H9 (cell line): ENCODE results near the gene TNIP2. TPM values are rescaled to one million over a fixed set of nuclear protein-coding genes. Genes with fewer than 3 reads are reported as not detected.

Source experiments
- DNase-seq: peaks from one replicate; pipeline ENCODE4 v3.0.0-alpha.2; 2017
- H2AFZ ChIP-seq: one replicate; pipeline ENCODE4 v1.6.1; 2013; ENCODE audit warnings: mild to moderate bottlenecking, low read length, control low read depth, moderate library complexity
- H2AK5ac ChIP-seq: 2 replicates; pipeline ENCODE4 v1.6.1; 2013; ENCODE audit warnings: low read length, control low read depth, mixed read lengths; ENCODE audit not compliant: insufficient read length
- H2BK120ac ChIP-seq: one replicate; pipeline ENCODE4 v1.6.1; 2013; ENCODE audit warnings: low read depth, mild to moderate bottlenecking, low read length, control low read depth, inconsistent platforms; ENCODE audit not compliant: poor library complexity, severe bottlenecking
- H2BK12ac ChIP-seq: 2 replicates; pipeline ENCODE4 v1.6.1; 2013; ENCODE audit warnings: low read length, control low read depth, mixed read lengths, low read depth; ENCODE audit not compliant: insufficient read length
- H2BK15ac ChIP-seq: 2 replicates; pipeline ENCODE4 v1.6.1; 2013; ENCODE audit warnings: low read depth, low read length, control low read depth
- H2BK20ac ChIP-seq: one replicate; pipeline ENCODE4 v1.6.1; 2013; ENCODE audit warnings: low read depth, mild to moderate bottlenecking, low read length, control low read depth, inconsistent platforms; ENCODE audit not compliant: poor library complexity, severe bottlenecking
- H2BK5ac ChIP-seq: 2 replicates; pipeline ENCODE4 v1.6.1; 2013; ENCODE audit warnings: low read length, control low read depth, mixed read lengths; ENCODE audit not compliant: insufficient read length
- H3K14ac ChIP-seq: 2 replicates; pipeline ENCODE4 v1.6.1; 2013; ENCODE audit warnings: low read length, control low read depth; ENCODE audit not compliant: insufficient read depth
- H3K18ac ChIP-seq: 2 replicates; pipeline ENCODE4 v1.6.1; 2013; ENCODE audit warnings: low read depth, mild to moderate bottlenecking, mixed read lengths, low read length, control low read depth; ENCODE audit not compliant: insufficient read length
- H3K23ac ChIP-seq: 2 replicates; pipeline ENCODE4 v1.6.1; 2013; ENCODE audit warnings: low read length, control low read depth, mixed read lengths, low read depth; ENCODE audit not compliant: insufficient read length
- H3K23me2 ChIP-seq: 2 replicates; pipeline ENCODE4 v1.6.1; 2013; ENCODE audit warnings: low read depth, mild to moderate bottlenecking, mixed read lengths, low read length, control low read depth; ENCODE audit not compliant: insufficient read length, poor library complexity, severe bottlenecking
- H3K27ac ChIP-seq: 2 replicates; pipeline ENCODE4 v1.5.1; 2013; ENCODE audit warnings: low read length, control low read depth, mixed read lengths, low read depth; ENCODE audit not compliant: insufficient read length
- H3K27me3 ChIP-seq: 2 replicates; pipeline ENCODE4 v1.6.1; 2013; ENCODE audit warnings: low read length, control low read depth, inconsistent platforms; ENCODE audit not compliant: insufficient read depth
- H3K4ac ChIP-seq: 2 replicates; pipeline ENCODE4 v1.6.1; 2013; ENCODE audit warnings: low read depth, mild to moderate bottlenecking, control low read depth, inconsistent platforms, low read length, moderate library complexity
- H3K4me1 ChIP-seq: 2 replicates; pipeline ENCODE4 v1.6.1; 2013; ENCODE audit warnings: low read length, control low read depth, inconsistent platforms; ENCODE audit not compliant: insufficient read depth
- H3K4me2 ChIP-seq: 2 replicates; pipeline ENCODE4 v1.6.1; 2013; ENCODE audit warnings: low read length, control low read depth, mixed read lengths; ENCODE audit not compliant: insufficient read length, insufficient read depth
- H3K56ac ChIP-seq: 2 replicates; pipeline ENCODE4 v1.6.1; 2013; ENCODE audit warnings: low read depth, mild to moderate bottlenecking, mixed read lengths, low read length, control low read depth; ENCODE audit not compliant: insufficient read length
- H3K79me1 ChIP-seq: 2 replicates; pipeline ENCODE4 v1.6.1; 2013; ENCODE audit warnings: low read depth, mild to moderate bottlenecking, moderate library complexity, low read length, control low read depth, inconsistent platforms; ENCODE audit not compliant: insufficient read depth, poor library complexity, severe bottlenecking
- H3K79me2 ChIP-seq: 2 replicates; pipeline ENCODE4 v1.6.1; 2013; ENCODE audit warnings: low read length, control low read depth, inconsistent platforms; ENCODE audit not compliant: insufficient read depth
- H3K9ac ChIP-seq: 2 replicates; pipeline ENCODE4 v1.6.1; 2013; ENCODE audit warnings: low read length, control low read depth, mixed read lengths; ENCODE audit not compliant: insufficient read length; ENCODE audit errors: extremely low read depth
- H3K9me3 ChIP-seq: one replicate; pipeline ENCODE4 v1.6.1; 2013; ENCODE audit warnings: low read depth, low read length, inconsistent platforms; ENCODE audit not compliant: control insufficient read depth
- H3T11ph ChIP-seq: one replicate; pipeline ENCODE4 v1.6.1; 2013; ENCODE audit warnings: mild to moderate bottlenecking, low read length, control low read depth, inconsistent platforms
- H4K20me1 ChIP-seq: one replicate; pipeline ENCODE4 v1.6.1; 2013; ENCODE audit not compliant: control insufficient read depth, insufficient read length, insufficient read depth
- H4K5ac ChIP-seq: 2 replicates; pipeline ENCODE4 v1.6.1; 2013; ENCODE audit warnings: low read depth, mild to moderate bottlenecking, mixed read lengths, low read length, control low read depth; ENCODE audit not compliant: insufficient read length
- H4K8ac ChIP-seq: replicated peaks from 2 replicates; pipeline ENCODE4 v1.6.1; 2013; ENCODE audit warnings: low read length, control low read depth, mixed read lengths, low read depth; ENCODE audit not compliant: insufficient read length
- H4K91ac ChIP-seq: 2 replicates; pipeline ENCODE4 v1.6.1; 2013; ENCODE audit warnings: low read depth, mild to moderate bottlenecking, moderate library complexity, mixed read lengths, low read length, control low read depth; ENCODE audit not compliant: insufficient read length
- H3K27ac Mint-ChIP-seq, 3 experiments: 2 replicates in 2 of 3; 3 replicates in 1 of 3; pipeline ENCODE4 v1.8.0; 2020 to 2021; ENCODE audit warnings: mixed read lengths in 3 of 3, mild to moderate bottlenecking in 1 of 3, moderate library complexity in 1 of 3
- H3K27me3 Mint-ChIP-seq: 2 replicates; pipeline ENCODE4 v1.8.0; 2021; ENCODE audit warnings: low read depth, mild to moderate bottlenecking, moderate library complexity, mixed read lengths
- H3K36me3 Mint-ChIP-seq, 3 experiments: 2 replicates in 2 of 3; 3 replicates in 1 of 3; pipeline ENCODE4 v1.8.0; 2020 to 2021; ENCODE audit warnings: low read depth in 3 of 3, mixed read lengths in 3 of 3; ENCODE audit not compliant: insufficient read depth in 1 of 3
- H3K4me1 Mint-ChIP-seq, 2 experiments: 2 replicates each; pipeline ENCODE4 v1.8.0; 2020; ENCODE audit warnings: mixed read lengths in 2 of 2
- H3K4me3 Mint-ChIP-seq, 2 experiments: 2 replicates in 1 of 2; 3 replicates in 1 of 2; pipeline ENCODE4 v1.8.0; 2020 to 2021; ENCODE audit warnings: mild to moderate bottlenecking in 2 of 2, mixed read lengths in 2 of 2, moderate library complexity in 1 of 2
- H3K9me3 Mint-ChIP-seq, 2 experiments: 2 replicates in 1 of 2; 3 replicates in 1 of 2; pipeline ENCODE4 v1.8.0; 2020; ENCODE audit warnings: mild to moderate bottlenecking in 2 of 2, mixed read lengths in 2 of 2, moderate library complexity in 1 of 2
- WGBS: extraction: QIAGEN DNeasy Blood & Tissue Kit; methylation state at CpG from one replicate; pipeline ENCODE4 v1.1.7; 2013; ENCODE audit warnings: missing lambda C conversion rate, low lambda C conversion rate, mixed read lengths; ENCODE audit not compliant: insufficient read length; ENCODE audit errors: extremely low coverage; 5-methylcytosine and 5-hydroxymethylcytosine counted together
- total RNA-seq: library from RNA; stranded (reverse); gene quantifications from 2 replicates; pipeline ENCODE4 v1.2.1, GENCODE V29; 2021
- TF ChIP-seq, protein P1 (sequence below): fragments of 200-600 bp; sonication (generic); conservative IDR thresholded peaks from 3 replicates; pipeline ENCODE4 v1.8.0; 2021; ENCODE audit warnings: antibody characterized with exemption, mild to moderate bottlenecking

Gene TNIP2
- total RNA-seq, 1 experiment from 2014 or later, result 44.7 TPM

DNA sequence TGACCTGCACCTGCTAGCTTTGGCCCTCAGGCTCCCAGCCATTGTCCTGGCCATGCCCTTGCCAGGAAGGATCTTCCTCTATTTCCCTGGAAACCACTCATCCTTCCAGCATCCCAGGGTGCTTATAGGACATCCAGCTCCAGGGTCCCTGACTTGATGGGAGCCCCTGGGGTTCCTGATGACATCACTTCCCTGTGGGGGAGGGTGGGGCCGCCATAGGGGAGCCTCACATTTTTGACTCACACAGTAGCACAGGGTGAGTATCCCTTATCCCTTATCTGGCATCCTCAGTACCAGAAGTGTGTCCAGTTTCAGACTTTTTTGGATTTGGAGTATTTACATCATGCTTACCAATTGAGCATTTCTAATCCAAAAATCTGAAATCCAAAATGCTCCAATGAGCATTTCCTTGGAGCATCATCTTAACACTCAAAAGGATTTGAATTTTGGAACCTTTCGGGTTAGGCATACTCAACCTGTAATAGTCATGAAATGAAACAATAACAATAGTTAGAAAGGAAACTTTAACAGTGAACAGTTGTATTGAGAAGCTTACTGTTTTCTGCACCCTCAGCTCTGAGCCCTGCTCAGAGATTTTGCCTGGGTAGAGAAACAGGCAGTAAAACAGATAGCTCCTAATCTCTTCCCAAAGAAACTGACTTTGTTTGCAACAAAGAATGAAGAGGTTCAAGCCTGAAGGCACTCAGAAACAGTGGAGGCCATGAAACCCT lies 22.1 kb downstream of the TNIP2 start:
- Histone ChIP-seq H3K14ac (no peak overlapping the region), H3K9ac (no peak overlapping the region), H4K20me1 (no peaks in the 10 kb centered on the region), H2BK20ac (no peak overlapping the region), H3K56ac (no peak overlapping the region), H3K4me1 (no peaks in the 10 kb centered on the region), H3K79me1 (no peaks in the 10 kb centered on the region), H3K23me2 (no peaks in the 10 kb centered on the region), H3K4me2 (no peak overlapping the region), H2AFZ (no peak overlapping the region), H3K9me3 (no peaks in the 10 kb centered on the region), H2BK12ac (no peak overlapping the region), H3K23ac (no peak overlapping the region), H4K5ac (no peak overlapping the region), H2BK5ac (no peak overlapping the region), H2BK15ac (no peak overlapping the region), H3K79me2 (no peaks in the 10 kb centered on the region), H4K8ac (no peak overlapping the region), H3T11ph (no peak overlapping the region), H2AK5ac (no peak overlapping the region), H3K4ac (no peak overlapping the region), H3K27ac (no peak overlapping the region), H3K18ac (no peak overlapping the region), H4K91ac (no peak overlapping the region), H3K27me3 (no peaks in the 10 kb centered on the region), H2BK120ac (no peak overlapping the region)
- TF ChIP-seq, protein P1, sequence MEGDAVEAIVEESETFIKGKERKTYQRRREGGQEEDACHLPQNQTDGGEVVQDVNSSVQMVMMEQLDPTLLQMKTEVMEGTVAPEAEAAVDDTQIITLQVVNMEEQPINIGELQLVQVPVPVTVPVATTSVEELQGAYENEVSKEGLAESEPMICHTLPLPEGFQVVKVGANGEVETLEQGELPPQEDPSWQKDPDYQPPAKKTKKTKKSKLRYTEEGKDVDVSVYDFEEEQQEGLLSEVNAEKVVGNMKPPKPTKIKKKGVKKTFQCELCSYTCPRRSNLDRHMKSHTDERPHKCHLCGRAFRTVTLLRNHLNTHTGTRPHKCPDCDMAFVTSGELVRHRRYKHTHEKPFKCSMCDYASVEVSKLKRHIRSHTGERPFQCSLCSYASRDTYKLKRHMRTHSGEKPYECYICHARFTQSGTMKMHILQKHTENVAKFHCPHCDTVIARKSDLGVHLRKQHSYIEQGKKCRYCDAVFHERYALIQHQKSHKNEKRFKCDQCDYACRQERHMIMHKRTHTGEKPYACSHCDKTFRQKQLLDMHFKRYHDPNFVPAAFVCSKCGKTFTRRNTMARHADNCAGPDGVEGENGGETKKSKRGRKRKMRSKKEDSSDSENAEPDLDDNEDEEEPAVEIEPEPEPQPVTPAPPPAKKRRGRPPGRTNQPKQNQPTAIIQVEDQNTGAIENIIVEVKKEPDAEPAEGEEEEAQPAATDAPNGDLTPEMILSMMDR, result no peak
- Mint-ChIP-seq H3K27me3 (peaks cover 8% of the 10 kb centered on the region), H3K9me3 (peaks cover 12 to 19% of the 10 kb centered on the region in 2 experiments), H3K4me3 (no peak overlapping the region), H3K4me1 (no peaks in the 10 kb centered on the region), H3K27ac (no peak overlapping the region), H3K36me3 (peaks cover 12 to 41% (median 34%) of the 10 kb centered on the region in 3 experiments; a peak in 6 of 7 replicates)
- no CpG with 5 or more reads among the region's 2 CpGs for WGBS
- no peak for DNase-seq
